Hepatocyte (in vitro differentiated cells): ENCODE results near the gene SASS6. TPM values are rescaled to one million over a fixed set of nuclear protein-coding genes. Genes with fewer than 3 reads are reported as not detected.

Experiments
- DNase-seq: peaks from one replicate; pipeline ENCODE4 v3.0.0-alpha.2; 2016; ENCODE audit warnings: low spot score
- H2AFZ ChIP-seq: fragments of 200-600 bp; sonication (generic); 2 replicates; pipeline ENCODE4 v1.6.0; 2016; ENCODE audit warnings: antibody characterized with exemption, mild to moderate bottlenecking
- H3K27ac ChIP-seq: fragments of 200-600 bp; sonication (generic); 2 replicates; pipeline ENCODE4 v1.5.1; 2016; ENCODE audit warnings: mild to moderate bottlenecking
- H3K27me3 ChIP-seq: fragments of 200-600 bp; sonication (generic); 2 replicates; pipeline ENCODE4 v1.6.1; 2016
- H3K36me3 ChIP-seq: fragments of 200-600 bp; sonication (generic); replicated peaks from 2 replicates; pipeline ENCODE4 v1.5.1; 2016; ENCODE audit warnings: low read depth; ENCODE audit not compliant: insufficient read depth
- H3K4me1 ChIP-seq: fragments of 200-600 bp; sonication (generic); 2 replicates; pipeline ENCODE4 v1.5.1; 2016; ENCODE audit warnings: mild to moderate bottlenecking, moderate library complexity; ENCODE audit not compliant: insufficient read depth
- H3K4me2 ChIP-seq: fragments of 200-600 bp; sonication (generic); 2 replicates; pipeline ENCODE4 v1.6.0; 2016
- H3K4me3 ChIP-seq: fragments of 200-600 bp; sonication (generic); 2 replicates; pipeline ENCODE4 v1.5.1; 2016; ENCODE audit warnings: mild to moderate bottlenecking
- H3K79me2 ChIP-seq: fragments of 200-600 bp; sonication (generic); 2 replicates; pipeline ENCODE4 v1.6.0; 2017; ENCODE audit warnings: mild to moderate bottlenecking
- H3K9me2 ChIP-seq: fragments of 200-600 bp; sonication (generic); replicated peaks from 2 replicates; pipeline ENCODE4 v1.6.0; 2017; ENCODE audit warnings: mild to moderate bottlenecking; ENCODE audit not compliant: insufficient read depth
- H3K9me3 ChIP-seq: fragments of 200-600 bp; sonication (generic); 2 replicates; pipeline ENCODE4 v1.5.1; 2016; ENCODE audit warnings: low read depth, mild to moderate bottlenecking
- H4K20me1 ChIP-seq: fragments of 200-600 bp; sonication (generic); 2 replicates; pipeline ENCODE4 v1.6.0; 2016; ENCODE audit warnings: mild to moderate bottlenecking; ENCODE audit not compliant: insufficient read depth, poor library complexity, severe bottlenecking
- CTCF ChIP-seq: fragments of 200-600 bp; sonication (generic); IDR thresholded peaks from 2 replicates; pipeline ENCODE4 v1.5.1; 2016; ENCODE audit warnings: antibody characterized with exemption, mild to moderate bottlenecking; ENCODE audit not compliant: poor library complexity
- EZH2 ChIP-seq: fragments of 200-600 bp; sonication (generic); IDR thresholded peaks from 2 replicates; pipeline ENCODE4 v1.6.1; 2016; ENCODE audit warnings: antibody characterized with exemption, mild to moderate bottlenecking, borderline replicate concordance
- EZH2phosphoT487 ChIP-seq: fragments of 200-600 bp; sonication (generic); IDR thresholded peaks from one replicate; pipeline ENCODE4 v1.6.1; 2018; ENCODE audit warnings: antibody characterized with exemption, mild to moderate bottlenecking, low read depth, moderate library complexity; ENCODE audit not compliant: unreplicated experiment, severe bottlenecking
- whole genome bisulfite sequencing: methylation state at CpG from one replicate; pipeline ENCODE4 v1.1.6; 2016; ENCODE audit warnings: low lambda C conversion rate; ENCODE audit errors: missing lambda C conversion rate; 5-methylcytosine and 5-hydroxymethylcytosine counted together
- polyA plus RNA-seq: library from polyadenylated mRNA; unstranded; fragments of >200 nt; fragmentation: Nextera tagmentation; extraction: Ambion mirVana; gene quantifications from 2 replicates; pipeline ENCODE4 v1.2.1, GENCODE V29; 2016
- total RNA-seq: library from RNA; depleted of rRNA; stranded (reverse); fragments of >200 nt; gene quantifications from 2 replicates; pipeline ENCODE4 v1.2.3, GENCODE V29; 2014

The SASS6 gene
- total and polyA plus RNA-seq, 2 experiments from 2014 or later, result 1.9 to 4.5 TPM

- H3K36me3 ChIP-seq, result no peaks in the 10 kb centered on the region
- no peak overlapping the region for H3K4me2 ChIP-seq
- no peaks in the 10 kb centered on the region for H3K27me3 ChIP-seq
- H4K20me1 ChIP-seq, result no peaks in the 10 kb centered on the region
- H3K9me2 ChIP-seq, result no peaks in the 10 kb centered on the region
- H2AFZ ChIP-seq, result no peak overlapping the region
- no peak overlapping the region for H3K4me3 ChIP-seq
- no peak overlapping the region for H3K27ac ChIP-seq
- no peak for TF ChIP-seq EZH2
- TF ChIP-seq EZH2phosphoT487, result no peak
- TF ChIP-seq CTCF, result no peak
- H3K9me3 ChIP-seq, result no peaks in the 10 kb centered on the region
- H3K79me2 ChIP-seq, result no peaks in the 10 kb centered on the region
- WGBS, result 97% methylated on average over 4 of the region's 4 CpGs
- no peak for DNase-seq
- H3K4me1 ChIP-seq, result no peaks in the 10 kb centered on the region
Observed at GRCh38 chr1:100107696-100108095, 25.0 kb downstream of the SASS6 start.

DNA sequence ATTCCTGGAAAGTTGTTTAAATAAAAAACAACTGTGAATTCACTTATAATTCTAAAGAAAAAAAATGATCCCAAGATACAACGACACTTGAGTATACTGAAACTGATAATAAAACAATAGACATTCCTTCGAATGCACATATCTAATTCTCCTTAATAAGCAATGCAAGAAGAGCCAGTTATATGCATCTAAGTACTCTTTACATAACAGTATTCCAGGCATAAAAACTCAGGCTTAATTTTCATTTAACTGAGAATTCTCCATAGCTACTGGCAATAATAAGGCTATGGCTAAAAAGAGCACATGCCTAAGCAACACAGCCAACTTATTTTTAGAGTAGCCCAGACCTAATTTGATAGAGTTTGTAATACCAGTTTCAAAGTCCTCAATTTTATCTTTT lies 31.2 kb downstream of the SASS6 start:
- DNase-seq, result no peak
- Histone ChIP-seq H3K4me1 (no peaks in the 10 kb centered on the region), H3K27me3 (no peaks in the 10 kb centered on the region), H3K36me3 (no peaks in the 10 kb centered on the region), H4K20me1 (no peaks in the 10 kb centered on the region), H3K4me2 (no peak overlapping the region), H3K9me2 (no peaks in the 10 kb centered on the region), H3K27ac (no peak overlapping the region), H3K79me2 (no peaks in the 10 kb centered on the region), H3K9me3 (no peaks in the 10 kb centered on the region), H3K4me3 (no peak overlapping the region), H2AFZ (no peak overlapping the region)
- TF ChIP-seq EZH2 (no peak), EZH2phosphoT487 (no peak), CTCF (no peak)
- 98% methylated on average over 2 of the region's 2 CpGs for WGBS

DNA sequence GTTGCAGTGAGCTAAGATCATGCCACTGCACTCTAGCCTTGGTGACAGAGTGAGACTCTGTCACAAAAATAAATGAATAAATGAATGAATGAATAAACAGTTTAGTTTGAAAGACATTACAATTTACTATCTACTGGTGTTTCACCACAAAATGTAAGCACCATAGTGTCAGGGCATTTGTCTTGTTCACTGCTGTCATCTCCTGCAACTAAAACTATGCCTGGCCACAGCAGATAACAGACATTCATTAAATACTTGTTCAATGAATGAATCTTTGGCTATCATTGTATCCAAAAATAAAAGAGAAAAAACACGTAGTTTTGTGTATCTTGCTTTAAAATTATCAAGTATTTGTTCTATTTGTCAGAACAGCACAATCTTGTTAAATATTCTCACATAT lies 32.5 kb downstream of the SASS6 start:
- Histone ChIP-seq H3K27ac (no peak overlapping the region), H4K20me1 (no peaks in the 10 kb centered on the region), H3K36me3 (no peaks in the 10 kb centered on the region), H3K4me1 (no peaks in the 10 kb centered on the region), H3K4me3 (no peak overlapping the region), H2AFZ (no peak overlapping the region), H3K4me2 (no peak overlapping the region), H3K9me3 (no peaks in the 10 kb centered on the region), H3K79me2 (no peaks in the 10 kb centered on the region), H3K9me2 (no peaks in the 10 kb centered on the region), H3K27me3 (no peaks in the 10 kb centered on the region)
- DNase-seq, result no peak
- no peak for TF ChIP-seq CTCF
- no peak for TF ChIP-seq EZH2
- TF ChIP-seq EZH2phosphoT487, result no peak
- WGBS, result 95% methylated on average over 1 of the region's 1 CpG

GRCh38 chr1:100090471-100090870 lies 42.3 kb downstream of the SASS6 start:
- no peak overlapping the region for H2AFZ ChIP-seq
- WGBS, result 93% methylated on average over 3 of the region's 3 CpGs

More at GRCh38 chr1:100090471-100090870, 42.3 kb downstream of the SASS6 start:
- Histone ChIP-seq H3K4me1 (no peaks in the 10 kb centered on the region), H3K9me3 (no peaks in the 10 kb centered on the region), H3K4me2 (no peak overlapping the region), H3K4me3 (no peak overlapping the region), H3K36me3 (no peaks in the 10 kb centered on the region), H4K20me1 (no peaks in the 10 kb centered on the region), H3K27ac (no peak overlapping the region), H3K27me3 (no peaks in the 10 kb centered on the region), H3K9me2 (no peaks in the 10 kb centered on the region), H3K79me2 (no peaks in the 10 kb centered on the region)
- no peak for DNase-seq
- TF ChIP-seq EZH2 (no peak), EZH2phosphoT487 (no peak), CTCF (no peak)
